Right atrium auricular region (tissue), 2 donors: Measurements from ENCODE around the gene ICAM1. TPM values are rescaled to one million over a fixed set of nuclear protein-coding genes. Genes with fewer than 3 reads are reported as not detected.

Source experiments
- DNase-seq: peaks from one replicate; pipeline ENCODE4 v3.0.0-alpha.2; 2019; ENCODE audit warnings: low spot score
- H3K27ac ChIP-seq, 2 donors: fragments of 200-600 bp; sonication (generic); 1 replicate in 1 of 2; 2 replicates in 1 of 2; pipeline ENCODE4 v1.5.1; 2016 to 2019
- H3K27me3 ChIP-seq, 2 donors: fragments of 200-600 bp; sonication (generic); one replicate each; pipeline versions ENCODE4 v1.5.1 to v1.6.0; 2017 to 2019
- H3K36me3 ChIP-seq: fragments of 200-600 bp; sonication (generic); one replicate; pipeline ENCODE4 v1.5.1; 2016
- H3K4me1 ChIP-seq, 2 donors: fragments of 200-600 bp; sonication (generic); one replicate each; pipeline versions ENCODE4 v1.5.1 to v1.6.0; 2017 to 2019
- H3K4me3 ChIP-seq, 2 donors: fragments of 200-600 bp; sonication (generic); 1 replicate in 1 of 2; 2 replicates in 1 of 2; pipeline ENCODE4 v1.5.1; 2017 to 2019; ENCODE audit warnings: mild to moderate bottlenecking in 1 of 2, moderate library complexity in 1 of 2
- H3K9me3 ChIP-seq, 2 donors: fragments of 200-600 bp; sonication (generic); one replicate each; pipeline ENCODE4 v1.5.1; 2019
- CTCF ChIP-seq, 2 donors: fragments of 200-600 bp; sonication (generic); IDR thresholded peaks; one replicate each; pipeline ENCODE4 v1.5.1; 2019; ENCODE audit warnings: antibody characterized with exemption in 2 of 2
- total RNA-seq, 2 donors: library from RNA; depleted of rRNA; stranded (reverse); fragments of >200 nt; gene quantifications; one replicate each; pipeline ENCODE4 v1.1.0, GENCODE V29; 2016

The ICAM1 gene
- total RNA-seq, 2 donors from 2014 or later: 15.2 to 24.4 TPM

GRCh38 chr19:10327793-10328192 is 56.9 kb downstream of the ICAM1 start:
- Histone ChIP-seq H3K36me3 (peaks cover 74% of the 10 kb centered on the region), H3K4me1 (peaks cover 0 to 12% of the 10 kb centered on the region in 2 donors), H3K9me3 (no peaks in the 10 kb centered on the region), H3K27ac (no peak overlapping the region), H3K4me3 (no peak overlapping the region), H3K27me3 (no peaks in the 10 kb centered on the region)
- TF ChIP-seq CTCF (IDR thresholded peaks at IDR 0.05): no peak
- no peak for DNase-seq

- no peak for DNase-seq
- no peak for TF ChIP-seq CTCF (IDR thresholded peaks at IDR 0.05)
- H3K9me3 ChIP-seq: no peaks in the 10 kb centered on the region
- no peaks in the 10 kb centered on the region for H3K27me3 ChIP-seq
- no peak overlapping the region for H3K27ac ChIP-seq
- peaks cover 66% of the 10 kb centered on the region for H3K36me3 ChIP-seq
- no peak overlapping the region for H3K4me3 ChIP-seq
- H3K4me1 ChIP-seq: peaks cover 0 to 17% of the 10 kb centered on the region in 2 donors
These were observed 57.9 kb downstream of the ICAM1 start for GRCh38 chr19:10328558-10329429.

- DNase-seq: no peak
- peaks cover 0 to 25% of the 10 kb centered on the region in 2 donors for H3K4me1 ChIP-seq
- no peak for TF ChIP-seq CTCF (IDR thresholded peaks at IDR 0.05)
- no peaks in the 10 kb centered on the region for H3K27me3 ChIP-seq
- no peak overlapping the region for H3K4me3 ChIP-seq
- H3K27ac ChIP-seq: no peak overlapping the region
- no peaks in the 10 kb centered on the region for H3K9me3 ChIP-seq
- H3K36me3 ChIP-seq: peaks cover 59% of the 10 kb centered on the region
These were observed 58.6 kb downstream of the ICAM1 start for GRCh38 chr19:10329555-10329954.

- Histone ChIP-seq H3K36me3 (peaks cover 32% of the 10 kb centered on the region), H3K4me1 (peaks cover 0 to 36% of the 10 kb centered on the region in 2 donors), H3K27ac (peak overlapping the region in 1 of 2 donors; percentile 93), H3K4me3 (peak overlapping the region; percentile 67 to 74), H3K9me3 (no peaks in the 10 kb centered on the region), H3K27me3 (no peaks in the 10 kb centered on the region)
- no peak for DNase-seq
- TF ChIP-seq CTCF (IDR thresholded peaks at IDR 0.05): peak in 1 of 2 donors; percentile 18
These were observed 61.4 kb downstream of the ICAM1 start for GRCh38 chr19:10332158-10332964.

- H3K9me3 ChIP-seq: no peaks in the 10 kb centered on the region
- no peak for TF ChIP-seq CTCF (IDR thresholded peaks at IDR 0.05)
- peak within 1 kb of the TSS; percentile 67 to 74 for H3K4me3 ChIP-seq
- H3K4me1 ChIP-seq: peaks cover 0 to 36% of the 10 kb centered on the region in 2 donors
- peak within 1 kb of the TSS; percentile 89 to 93 for H3K27ac ChIP-seq
- peaks cover 24% of the 10 kb centered on the region for H3K36me3 ChIP-seq
- peak; percentile 98 for DNase-seq
- no peaks in the 10 kb centered on the region for H3K27me3 ChIP-seq
These were observed 62.2 kb downstream of the ICAM1 start, which contains the start of gene RAVER1 for GRCh38 chr19:10332965-10333757. Gene RAVER1, minus strand, starts transcription at chr19:10333529. Its CDS starts 22 bp downstream, at chr19:10333507.
